NCI-H526 (cell line): Measurements from ENCODE around the gene EFR3B.
A peak's percentile ranks its signal among the peaks of the same experiment; 100 is the strongest.
"Not testable (repeated sequence)": the region's sequence is repeated elsewhere in the genome, so short reads cannot be mapped to it uniquely, and the experiment has no call there.

Experiments used
- DNase-seq, 2 experiments: peaks; one replicate each; lab custom pipeline; 2025; lab: John Stamatoyannopoulos, UW

EFR3B gene, protein sequence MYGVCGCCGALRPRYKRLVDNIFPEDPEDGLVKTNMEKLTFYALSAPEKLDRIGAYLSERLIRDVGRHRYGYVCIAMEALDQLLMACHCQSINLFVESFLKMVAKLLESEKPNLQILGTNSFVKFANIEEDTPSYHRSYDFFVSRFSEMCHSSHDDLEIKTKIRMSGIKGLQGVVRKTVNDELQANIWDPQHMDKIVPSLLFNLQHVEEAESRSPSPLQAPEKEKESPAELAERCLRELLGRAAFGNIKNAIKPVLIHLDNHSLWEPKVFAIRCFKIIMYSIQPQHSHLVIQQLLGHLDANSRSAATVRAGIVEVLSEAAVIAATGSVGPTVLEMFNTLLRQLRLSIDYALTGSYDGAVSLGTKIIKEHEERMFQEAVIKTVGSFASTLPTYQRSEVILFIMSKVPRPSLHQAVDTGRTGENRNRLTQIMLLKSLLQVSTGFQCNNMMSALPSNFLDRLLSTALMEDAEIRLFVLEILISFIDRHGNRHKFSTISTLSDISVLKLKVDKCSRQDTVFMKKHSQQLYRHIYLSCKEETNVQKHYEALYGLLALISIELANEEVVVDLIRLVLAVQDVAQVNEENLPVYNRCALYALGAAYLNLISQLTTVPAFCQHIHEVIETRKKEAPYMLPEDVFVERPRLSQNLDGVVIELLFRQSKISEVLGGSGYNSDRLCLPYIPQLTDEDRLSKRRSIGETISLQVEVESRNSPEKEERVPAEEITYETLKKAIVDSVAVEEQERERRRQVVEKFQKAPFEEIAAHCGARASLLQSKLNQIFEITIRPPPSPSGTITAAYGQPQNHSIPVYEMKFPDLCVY

GRCh38 chr2:25041928-25042320 lies at the start of gene EFR3B:
Gene EFR3B (plus strand): TSS chr2:25042076. CDS start chr2:25042313, 237 bp downstream.
- DNase-seq, result peak; percentile 86 to 98

DNA sequence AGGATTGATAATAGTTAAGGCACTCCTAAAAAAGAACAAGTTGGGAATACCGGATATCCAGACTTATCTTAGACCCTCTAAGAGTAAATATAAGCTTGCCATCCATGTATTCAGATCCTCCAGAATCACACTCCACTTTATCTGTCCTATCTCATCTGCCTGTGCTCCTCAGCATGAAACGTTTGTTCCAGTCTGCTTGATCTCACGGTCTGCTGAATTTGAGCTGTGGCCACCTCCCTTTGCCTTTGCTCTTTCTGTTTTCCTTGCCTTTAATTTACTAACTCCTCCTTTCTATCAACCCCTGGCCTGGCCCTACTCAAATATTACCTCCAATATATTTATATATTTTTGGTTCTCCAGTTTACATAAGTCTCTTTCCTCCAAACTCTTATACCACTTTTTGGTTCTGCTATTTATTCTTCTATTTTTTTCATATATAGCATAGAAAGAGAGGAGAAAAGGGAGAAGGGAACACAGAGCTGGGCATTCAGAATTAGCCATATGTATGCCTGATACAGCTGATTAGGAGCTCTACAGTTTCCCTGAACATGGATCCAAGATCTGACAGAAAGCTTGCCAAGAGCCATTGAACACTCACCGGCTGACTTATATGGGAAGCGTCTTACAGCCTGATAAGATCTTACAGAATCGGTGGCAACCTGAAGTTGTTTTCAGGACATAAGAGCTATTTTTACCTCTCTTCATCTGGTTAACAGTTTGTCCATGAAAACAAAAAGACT lies 48.3 kb upstream of the EFR3B start:
- DNase-seq, result peak; percentile 33 to 37

GRCh38 chr2:24994146-24994724 lies 47.6 kb upstream of the EFR3B start:
- no peak for DNase-seq

GRCh38 chr2:24999097-24999496 lies 42.8 kb upstream of the EFR3B start:
- DNase-seq, result not testable (repeated sequence)

DNA sequence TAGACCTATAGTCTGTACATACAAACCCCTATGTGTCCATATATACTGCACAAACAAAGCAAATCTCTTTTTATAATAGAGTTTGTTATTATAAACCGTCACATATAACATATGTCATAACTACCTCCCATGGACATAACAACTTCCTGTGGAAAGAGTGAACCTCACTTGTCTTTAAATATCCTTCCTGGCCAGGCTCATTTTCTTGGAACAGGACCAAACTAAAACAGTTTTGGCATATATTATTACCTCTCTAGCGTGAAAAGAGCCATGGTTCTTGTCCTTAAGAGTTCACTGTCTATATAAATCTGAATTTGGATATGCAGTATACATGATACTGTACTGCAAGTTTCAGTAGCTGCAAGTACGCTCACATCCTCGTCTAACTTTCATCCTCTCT lies 41.8 kb upstream of the EFR3B start:
- DNase-seq, result no peak

- peak in 1 of 2 experiments; percentile 30 for DNase-seq
These were observed 41.2 kb upstream of the EFR3B start for GRCh38 chr2:25000503-25001324.

GRCh38 chr2:25001325-25001637 lies 40.6 kb upstream of the EFR3B start:
- DNase-seq, result no peak

- DNase-seq, result no peak
These were observed 39.8 kb upstream of the EFR3B start for GRCh38 chr2:25002066-25002465.

- no peak for DNase-seq
These were observed 31.9 kb upstream of the EFR3B start for GRCh38 chr2:25009954-25010353.

- DNase-seq, result not testable (repeated sequence)
These were observed 30.5 kb upstream of the EFR3B start for GRCh38 chr2:25011342-25011741.

GRCh38 chr2:25014631-25015030 lies 27.2 kb upstream of the EFR3B start:
- no peak for DNase-seq

- peak; percentile 69 to 82 for DNase-seq
These were observed 23.2 kb upstream of the EFR3B start for GRCh38 chr2:25018681-25019080.

DNA sequence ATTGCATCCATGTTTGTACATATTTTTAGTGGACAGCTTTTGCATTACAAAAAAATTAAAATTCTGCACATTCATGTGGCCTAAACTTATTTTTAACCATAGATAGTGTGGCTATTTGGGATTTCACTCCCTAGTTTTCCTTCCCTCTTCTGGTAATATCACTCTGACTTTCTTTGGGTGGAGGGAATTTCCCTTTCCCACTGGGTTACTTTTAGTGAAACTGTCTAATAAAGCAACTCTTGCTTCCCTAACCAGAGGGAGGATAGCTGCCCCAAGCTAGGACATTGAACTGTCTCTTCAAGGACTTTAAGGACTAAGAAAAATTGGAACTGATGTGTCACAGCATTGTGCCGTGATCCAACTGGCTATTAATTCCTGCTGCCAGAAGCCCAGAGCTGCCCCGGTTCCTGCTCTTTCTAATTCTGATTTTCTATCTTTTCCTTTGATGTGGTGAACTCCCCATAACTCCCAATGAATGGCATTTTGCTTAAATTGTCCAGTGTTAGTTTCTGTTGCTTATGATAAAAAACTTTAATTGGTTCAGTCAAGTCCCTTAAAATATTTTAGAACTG lies 20.0 kb upstream of the EFR3B start:
- DNase-seq, result no peak

- no peak for DNase-seq
These were observed 18.5 kb upstream of the EFR3B start for GRCh38 chr2:25023333-25023732.

- no peak for DNase-seq
These were observed 16.5 kb upstream of the EFR3B start for GRCh38 chr2:25025229-25026007.

- DNase-seq, result no peak
These were observed 15.8 kb upstream of the EFR3B start for GRCh38 chr2:25026008-25026530.

DNA sequence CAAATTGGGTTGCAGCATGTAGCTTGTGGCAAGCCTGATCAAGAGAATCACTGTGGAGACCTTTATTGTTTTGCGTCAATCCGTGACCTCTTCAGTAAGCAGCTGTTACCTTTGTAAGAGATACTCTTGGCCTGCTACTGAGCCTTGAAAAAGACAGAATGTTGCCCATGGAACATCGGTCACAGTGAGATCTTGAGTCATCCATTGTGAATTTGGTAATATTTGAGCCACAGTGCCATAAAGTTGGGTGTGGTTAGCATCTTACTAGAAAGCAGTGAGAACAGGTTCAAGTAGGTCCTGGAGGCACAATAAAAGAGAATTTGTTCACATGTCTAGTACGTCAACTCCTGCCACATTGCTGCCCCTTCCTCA lies 12.7 kb upstream of the EFR3B start:
- no peak for DNase-seq

DNA sequence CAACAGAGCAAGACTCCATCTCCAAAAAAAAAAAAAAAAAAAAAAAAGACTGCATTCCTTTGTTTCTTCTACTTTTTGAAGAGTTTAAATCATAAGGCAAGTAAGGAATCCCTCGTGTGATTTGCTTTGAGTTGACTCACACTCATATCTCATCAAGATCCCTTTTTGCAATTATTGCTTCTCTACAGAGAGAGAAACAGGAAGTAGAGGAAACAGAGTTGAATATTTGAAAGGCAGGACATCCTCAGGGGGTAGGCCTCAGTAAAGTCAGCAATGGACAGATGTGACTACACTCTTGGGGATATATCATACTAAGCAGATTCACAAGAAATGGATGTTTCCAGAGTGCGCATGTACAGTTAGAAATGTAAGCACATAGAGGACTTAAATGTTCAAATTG lies 11.2 kb upstream of the EFR3B start:
- DNase-seq, result no peak

GRCh38 chr2:25032094-25032493 lies 9.8 kb upstream of the EFR3B start:
- no peak for DNase-seq

- no peak for DNase-seq
These were observed 9.0 kb upstream of the EFR3B start for GRCh38 chr2:25032901-25033300.
